GM18951 (cell line): ENCODE results near the gene FBN1.

Experiments
- POLR2A ChIP-seq: IDR thresholded peaks from 4 replicates; pipeline ENCODE4 v1.6.1; 2011; ENCODE audit warnings: mild to moderate bottlenecking; ENCODE audit not compliant: insufficient read length, insufficient read depth; ENCODE audit errors: extremely low read depth
- in situ Hi-C: fragments of 300-500 bp; cut with MboI; formaldehyde crosslinking; loops from one replicate; pipeline ENCODE4 v1.12.0; 2022; ENCODE audit warnings: low sequenced_read_pairs, mixed read lengths, inconsistent platforms; ENCODE audit not compliant: unreplicated experiment

FBN1 gene

DNA sequence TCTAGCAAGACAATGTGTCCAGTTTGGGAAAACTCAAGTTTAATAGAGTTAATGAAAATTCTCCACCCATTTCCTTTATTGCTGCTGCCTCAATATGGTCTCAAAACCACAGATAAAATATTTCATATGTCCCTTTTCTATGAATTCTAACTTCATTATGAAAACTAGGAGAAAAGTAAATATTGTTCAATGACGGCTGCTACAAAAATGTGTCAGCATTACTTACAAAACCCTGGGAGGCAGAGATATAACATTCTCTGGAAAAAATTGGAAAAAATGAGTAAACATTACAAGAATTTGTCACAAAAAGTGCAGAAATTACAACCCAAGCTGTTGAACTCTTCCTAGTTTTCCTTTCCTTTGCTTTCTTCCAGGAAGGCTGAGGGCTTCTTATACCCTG is 22.2 kb upstream of the FBN1 start:
- in situ Hi-C loops = no loop called here
- TF ChIP-seq POLR2A = no peak

DNA sequence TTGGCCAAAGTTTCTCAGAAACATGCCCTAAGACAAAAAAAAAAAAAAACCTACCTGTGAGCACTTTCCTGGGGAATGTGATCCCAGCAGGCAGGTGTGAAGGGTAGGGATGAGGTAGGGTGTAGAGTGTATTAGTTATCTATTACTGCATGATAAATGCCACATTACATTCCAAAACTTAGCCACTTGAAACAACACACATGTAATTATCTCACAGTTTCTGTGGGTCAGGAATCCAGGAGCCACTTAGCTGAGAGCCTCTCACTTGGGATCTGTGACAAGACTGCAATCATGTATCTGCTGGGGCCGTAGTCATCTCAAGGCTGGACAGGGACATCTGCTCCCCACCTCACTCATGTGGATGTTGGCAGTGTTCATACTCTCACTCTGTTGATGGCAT is 18.9 kb upstream of the FBN1 start:
- TF ChIP-seq POLR2A = no peak
- in situ Hi-C loops = no loop called here

DNA sequence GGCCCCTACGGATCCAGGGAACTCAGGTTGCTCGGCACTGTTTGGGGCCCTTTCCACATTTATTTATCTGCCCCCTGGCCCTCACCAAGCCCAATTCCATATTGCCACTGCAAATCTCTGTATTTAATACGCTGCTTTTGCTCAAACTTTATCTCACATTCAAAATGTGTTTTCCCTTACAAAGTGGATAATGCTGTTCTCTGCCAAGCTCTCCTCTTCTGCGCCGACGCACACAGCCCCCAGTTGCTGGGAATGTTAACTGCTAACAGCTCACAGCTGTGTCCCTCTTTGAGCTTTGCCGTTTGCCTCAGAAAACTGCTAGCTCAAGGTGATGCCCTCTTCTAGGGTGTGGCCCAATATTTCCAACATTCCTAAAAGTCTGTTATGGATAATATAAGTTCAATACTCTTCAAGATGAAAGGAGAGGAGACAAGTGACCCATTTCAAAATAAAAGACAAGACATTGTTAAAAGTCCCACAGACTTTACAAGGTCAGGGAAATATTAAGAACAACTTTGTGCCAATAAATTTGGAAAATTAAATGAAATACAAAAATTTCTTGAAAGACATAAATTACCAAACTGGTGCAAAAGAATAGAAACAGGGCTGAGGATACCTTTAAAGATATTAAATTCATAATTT is 12.6 kb upstream of the FBN1 start:
- TF ChIP-seq POLR2A = no peak
- in situ Hi-C loops = no loop called here

DNA sequence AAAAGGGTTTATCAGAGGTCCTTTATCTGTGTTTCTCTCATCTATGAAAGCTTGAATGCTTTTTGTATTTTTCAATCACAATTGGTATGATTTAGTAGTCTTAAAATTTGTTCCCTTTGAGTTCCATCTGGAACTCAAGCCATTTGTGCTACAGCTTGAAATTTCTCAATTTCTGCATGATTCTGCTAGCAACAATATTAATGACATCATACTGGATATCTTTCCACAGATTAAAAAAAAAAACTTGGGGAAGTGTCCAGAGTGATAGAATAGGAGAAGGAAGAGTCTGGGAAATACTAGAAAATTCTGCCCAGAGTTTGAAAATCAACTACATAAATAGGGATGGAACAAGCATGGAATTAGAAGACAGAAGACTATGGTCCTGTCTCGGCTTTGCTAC is 9.3 kb upstream of the FBN1 start:
- in situ Hi-C loops = no loop called here
- no peak for TF ChIP-seq POLR2A

DNA sequence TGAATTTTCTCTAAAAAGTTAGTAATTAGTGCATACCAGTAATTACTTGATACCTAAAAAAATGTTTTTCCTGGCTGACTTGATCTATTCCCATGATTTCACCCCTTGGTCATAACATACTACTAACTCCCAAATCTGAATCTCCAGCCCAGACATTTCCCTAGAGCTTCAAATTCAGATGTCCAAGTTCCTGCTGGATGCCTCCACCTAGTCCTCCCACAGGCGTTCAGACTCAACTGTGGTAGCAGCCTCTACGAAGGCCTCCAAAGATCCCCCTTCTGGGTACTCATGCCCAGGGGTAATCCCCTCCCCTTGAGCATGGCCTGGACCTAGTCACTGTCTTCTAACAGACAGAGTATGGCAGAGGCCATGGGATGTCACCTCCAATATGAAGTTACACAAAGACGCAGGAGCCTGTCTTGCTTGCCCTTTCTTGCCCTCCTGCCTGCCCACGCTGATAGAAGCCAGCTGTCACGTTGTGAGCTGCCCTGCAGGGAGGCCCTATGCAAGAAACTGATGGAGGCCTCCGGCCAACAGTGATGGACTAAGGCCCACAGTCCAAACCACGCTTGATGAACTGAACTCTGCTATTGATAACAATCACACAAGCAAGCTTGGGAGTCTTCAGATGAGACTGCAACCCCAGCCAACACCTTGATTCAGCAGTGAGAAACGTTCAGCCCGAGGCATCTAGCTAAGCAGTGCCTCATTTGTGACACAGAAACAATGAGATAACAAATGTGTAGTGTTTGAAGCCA is 8.6 kb upstream of the FBN1 start:
- no peak for TF ChIP-seq POLR2A
- in situ Hi-C loops = no loop called here

DNA sequence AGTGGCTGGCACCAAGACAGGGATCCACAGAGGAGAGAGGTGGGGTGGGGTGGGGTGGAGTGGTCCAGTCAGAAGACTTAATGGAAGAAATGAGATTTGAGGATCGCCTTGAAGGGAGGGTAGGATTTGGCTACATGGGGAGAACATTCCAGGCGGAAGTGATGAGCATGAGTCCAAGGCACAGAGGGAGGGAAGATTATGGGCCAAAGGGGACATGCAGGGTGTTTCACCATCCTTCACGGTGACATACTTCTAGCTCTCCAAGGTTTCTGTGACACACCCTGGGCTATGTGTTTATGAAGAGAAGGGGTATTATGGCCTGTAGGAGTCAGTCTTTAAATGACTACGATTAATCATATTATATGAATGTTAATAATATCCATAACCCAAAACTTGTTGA is 7.7 kb upstream of the FBN1 start:
- in situ Hi-C loops = no loop called here
- no peak for TF ChIP-seq POLR2A

DNA sequence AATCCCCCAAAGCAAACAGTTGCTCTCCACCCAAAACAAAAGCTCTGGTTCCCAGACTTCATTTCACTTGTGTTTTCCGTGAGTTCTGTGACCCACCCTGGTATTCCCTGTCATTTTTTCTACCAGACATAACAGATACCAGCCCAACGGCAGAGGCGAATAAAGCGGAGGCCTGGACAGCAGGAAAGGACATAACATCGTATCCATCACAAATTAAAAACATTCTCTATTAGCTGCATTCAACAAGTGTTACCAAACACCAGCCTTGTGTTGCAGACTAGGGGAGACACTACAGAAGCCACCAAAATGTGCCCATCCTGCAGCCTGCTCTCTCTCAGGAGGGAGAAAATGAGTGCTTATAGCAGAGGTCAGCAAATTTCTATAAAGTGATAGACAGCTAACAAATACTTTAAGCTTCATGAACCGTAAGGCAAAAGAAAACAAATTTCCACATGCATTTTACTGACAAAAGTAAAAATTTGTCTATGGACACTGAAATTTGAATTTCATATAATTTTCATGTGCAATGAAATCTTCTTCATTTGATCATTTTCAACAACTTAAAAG is 7.1 kb upstream of the FBN1 start:
- in situ Hi-C loops = no loop called here
- no peak for TF ChIP-seq POLR2A

DNA sequence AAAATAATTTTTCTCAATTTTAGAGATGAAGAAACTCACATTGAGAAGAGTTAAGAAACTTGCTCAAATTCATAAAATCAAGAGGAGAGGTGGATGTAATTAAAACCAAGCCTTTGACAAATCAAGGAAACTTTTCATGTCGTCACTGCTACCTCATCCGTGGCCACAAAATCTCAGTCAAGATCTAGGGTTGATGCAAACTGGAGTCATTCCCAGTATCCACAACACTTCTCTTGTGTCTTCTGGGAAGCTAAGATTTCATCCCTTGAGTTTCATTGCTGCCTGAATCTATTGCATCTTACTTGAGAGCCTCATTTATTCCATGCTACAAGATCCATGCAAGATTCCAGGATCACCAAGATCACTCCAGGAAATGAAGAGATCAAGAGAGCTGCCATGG is 5.4 kb upstream of the FBN1 start:
- no peak for TF ChIP-seq POLR2A
- in situ Hi-C loops = no loop called here

DNA sequence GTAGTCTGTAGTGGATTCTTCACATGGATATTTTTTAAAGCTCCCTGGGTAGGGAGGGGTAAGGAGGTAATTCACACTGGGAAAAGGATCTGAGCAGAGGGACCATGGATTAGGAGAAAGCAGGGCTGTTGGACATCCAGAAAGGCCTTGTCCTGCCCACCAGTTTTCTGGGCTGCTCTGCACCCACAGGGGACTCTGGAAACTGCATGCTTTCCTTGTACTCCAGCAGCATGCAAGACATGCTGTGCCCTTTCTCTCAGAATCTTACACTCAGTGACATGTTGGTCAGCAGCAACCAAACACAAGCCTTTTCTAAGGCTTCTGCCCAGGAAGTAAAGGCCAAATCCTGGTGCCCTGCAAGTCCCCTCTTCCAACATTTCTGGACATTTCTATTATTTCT is 2.5 kb upstream of the FBN1 start:
- in situ Hi-C loops = loop anchor here (25.0 kb wide), 1 partner anchor 286 kb away; no protein-coding TSS in a partner anchor

DNA sequence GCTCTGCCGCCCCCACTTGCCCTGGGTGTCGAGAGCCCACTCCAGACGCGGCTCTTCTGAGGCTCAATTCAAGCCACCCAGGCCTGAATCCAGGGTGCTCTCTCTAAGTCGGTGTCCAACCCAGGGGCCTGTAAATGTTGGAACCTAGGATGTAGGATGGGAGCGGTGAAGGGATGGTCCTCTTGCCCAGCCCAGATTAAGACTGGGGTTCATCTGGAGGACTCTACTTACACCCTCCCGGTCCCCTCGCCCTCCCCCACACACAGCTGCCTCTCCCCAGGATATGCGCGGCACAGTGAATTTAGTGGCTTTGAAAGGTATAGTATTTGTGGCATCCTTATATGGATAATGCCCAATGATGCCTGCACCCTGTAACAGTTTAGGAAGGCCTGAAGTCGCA is 822 bp upstream of the FBN1 start:
- in situ Hi-C loops = loop anchor here (25.0 kb wide), 1 partner anchor 284 kb away; no protein-coding TSS in a partner anchor
- no peak for TF ChIP-seq POLR2A

More for the DNA sequence above, 2.5 kb upstream of the FBN1 start:
- no peak for TF ChIP-seq POLR2A

DNA sequence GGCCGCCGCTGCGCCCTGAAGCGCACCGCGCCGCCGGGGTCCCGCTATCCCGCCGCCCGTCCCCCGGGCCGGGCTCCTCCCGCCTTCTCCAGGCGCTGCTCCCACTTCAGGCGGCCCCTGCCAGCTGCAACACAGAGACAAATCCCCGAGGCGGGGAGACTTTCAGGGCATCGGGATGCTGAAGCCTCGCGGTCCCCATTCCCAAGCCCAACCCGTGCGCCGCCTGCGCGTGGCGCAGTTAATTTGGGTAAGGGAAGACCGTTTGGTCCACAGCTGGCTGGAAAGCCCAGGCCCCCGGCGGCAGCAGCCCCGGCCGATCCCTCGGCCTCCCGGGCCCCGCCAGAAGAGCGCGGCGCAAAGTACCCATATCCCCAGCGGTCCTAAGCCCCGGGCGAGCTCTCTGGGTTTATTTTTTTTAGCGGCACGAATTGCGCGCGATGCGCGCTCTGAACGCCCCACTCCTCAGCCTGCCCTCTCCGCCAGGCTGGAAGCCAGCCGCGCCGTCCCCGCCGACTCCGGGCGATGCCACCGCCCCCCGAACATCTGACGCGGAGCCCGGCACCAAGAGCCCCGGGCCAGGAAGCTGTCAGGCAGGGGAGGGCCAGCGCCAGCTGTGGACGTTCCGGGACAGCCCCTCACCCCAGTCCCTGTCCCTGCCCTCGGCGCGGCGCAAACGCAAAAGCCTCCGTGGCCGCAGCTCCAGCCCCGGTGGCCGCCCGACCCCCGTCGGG is 517 bp downstream of the FBN1 start:
- in situ Hi-C loops = loop anchor here (25.0 kb wide), 1 partner anchor 283 kb away; no protein-coding TSS in a partner anchor

DNA sequence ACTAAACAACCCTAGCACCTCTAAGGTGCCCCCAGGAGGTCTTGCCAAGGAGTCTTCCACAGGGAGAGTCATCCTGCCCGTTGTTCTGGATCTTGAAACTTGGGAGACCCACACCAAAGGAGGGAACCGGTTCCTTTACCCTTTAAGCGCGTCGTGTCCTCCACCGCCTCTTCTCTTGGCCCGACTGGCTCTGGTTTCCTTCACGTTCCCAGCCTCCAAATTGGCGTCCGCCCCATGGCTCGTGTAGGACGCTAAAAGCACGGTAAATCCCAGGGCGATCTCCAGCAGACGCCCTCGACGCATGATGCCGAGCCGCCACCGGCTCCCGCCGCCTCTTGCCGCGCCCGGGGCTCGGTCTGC is 1.1 kb downstream of the FBN1 start:
- TF ChIP-seq POLR2A = no peak
- in situ Hi-C loops = loop anchor here (25.0 kb wide), 1 partner anchor 282 kb away; no protein-coding TSS in a partner anchor

More for the DNA sequence above, 517 bp downstream of the FBN1 start:
- no peak for TF ChIP-seq POLR2A
